Mucosa of descending colon (tissue), 3 donors: ENCODE data around the gene ZKSCAN8. TPM values are rescaled to one million over a fixed set of nuclear protein-coding genes. Genes with fewer than 3 reads are reported as not detected.

Experiments
- ATAC-seq: fragments of 200-7000 bp; cut with Tn5 transposase; one replicate; pipeline ENCODE4 v1.9.1; 2020; ENCODE audit warnings: mild to moderate bottlenecking, moderate library complexity
- DNase-seq, 3 donors: peaks; one replicate each; pipeline ENCODE4 v3.0.0-alpha.2; 2020
- H3K36me3 ChIP-seq: fragments of 200-600 bp; one replicate; pipeline ENCODE4 v1.8.0; 2021; ENCODE audit warnings: low read depth, mild to moderate bottlenecking
- H3K4me1 ChIP-seq: fragments of 200-600 bp; one replicate; pipeline ENCODE4 v1.8.0; 2021; ENCODE audit warnings: low read depth, mild to moderate bottlenecking
- H3K4me3 ChIP-seq: fragments of 200-600 bp; one replicate; pipeline ENCODE4 v1.8.0; 2021; ENCODE audit warnings: mild to moderate bottlenecking
- H3K9me3 ChIP-seq: fragments of 200-600 bp; one replicate; pipeline ENCODE4 v1.8.0; 2021; ENCODE audit warnings: mild to moderate bottlenecking
- intact Hi-C, 2 donors: fragments of 100-400 bp; cut with DNase I in 1 of 2; cut with micrococcal nuclease in 1 of 2; formaldehyde crosslinking; loops; one replicate each; pipeline versions ENCODE4 v1.11.0 to v1.11.1; 2022; cut with DNase I, micrococcal nuclease
- total RNA-seq, 3 donors: library from RNA; stranded (reverse); fragmentation: NEBNext Ultra II Directional in 2 of 3; extraction: Animal tissue kit (Norgen Biotek cat#: 25700) in 2 of 3; gene quantifications; one replicate each; pipeline versions ENCODE4 v1.2.1 to v1.2.4, GENCODE V29; 2021 to 2023
- TF ChIP-seq, protein P1 (sequence below): fragments of 200-600 bp; IDR thresholded peaks from one replicate; pipeline ENCODE4 v1.8.0; 2022; ENCODE audit warnings: antibody characterized with exemption, mild to moderate bottlenecking
- donor health status: DM: no; HTN: no; CAD: no; lungs with moderate emphysema.
- donor health status: DM: no; HTN: no; CAD: no.
- donor health status: DM: no; HTN: yes; CAD: no.

ZKSCAN8 gene
- total RNA-seq, 3 donors from 2014 or later, result 11.6 to 26.7 (median 16.6) TPM

DNA sequence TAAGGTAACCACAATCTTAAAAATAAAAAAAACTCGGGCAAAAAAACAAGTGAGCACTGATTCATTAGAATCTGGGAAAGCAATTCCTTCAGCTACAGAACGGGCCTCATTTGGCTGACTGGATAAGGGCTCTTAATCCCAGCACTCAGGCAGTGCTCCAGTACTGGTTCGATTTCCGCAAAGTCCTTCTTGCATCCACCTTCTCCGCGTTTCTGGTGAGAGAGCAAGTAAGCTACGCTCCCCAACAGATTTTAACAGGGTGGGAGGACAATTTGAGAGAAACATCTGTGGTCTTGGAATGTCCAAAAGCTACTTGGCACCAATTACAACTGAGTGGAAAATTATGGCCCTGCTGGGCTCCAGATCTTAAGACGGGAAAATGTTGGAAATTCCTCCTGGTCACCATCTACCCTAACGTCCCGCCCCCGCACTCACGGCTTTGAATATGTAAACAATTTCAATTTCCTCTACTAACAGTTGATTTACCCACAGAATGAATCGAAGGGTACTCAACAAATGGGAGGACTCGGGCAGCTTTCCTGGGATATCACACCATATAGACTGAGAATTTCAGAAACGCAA lies 65.3 kb downstream of the ZKSCAN8 start:
- Histone ChIP-seq H3K9me3 (no peaks in the 10 kb centered on the region), H3K36me3 (no peaks in the 10 kb centered on the region), H3K4me3 (no peak overlapping the region), H3K4me1 (peaks cover 3% of the 10 kb centered on the region)
- intact Hi-C loops, result no loop called here
- TF ChIP-seq, protein P1, sequence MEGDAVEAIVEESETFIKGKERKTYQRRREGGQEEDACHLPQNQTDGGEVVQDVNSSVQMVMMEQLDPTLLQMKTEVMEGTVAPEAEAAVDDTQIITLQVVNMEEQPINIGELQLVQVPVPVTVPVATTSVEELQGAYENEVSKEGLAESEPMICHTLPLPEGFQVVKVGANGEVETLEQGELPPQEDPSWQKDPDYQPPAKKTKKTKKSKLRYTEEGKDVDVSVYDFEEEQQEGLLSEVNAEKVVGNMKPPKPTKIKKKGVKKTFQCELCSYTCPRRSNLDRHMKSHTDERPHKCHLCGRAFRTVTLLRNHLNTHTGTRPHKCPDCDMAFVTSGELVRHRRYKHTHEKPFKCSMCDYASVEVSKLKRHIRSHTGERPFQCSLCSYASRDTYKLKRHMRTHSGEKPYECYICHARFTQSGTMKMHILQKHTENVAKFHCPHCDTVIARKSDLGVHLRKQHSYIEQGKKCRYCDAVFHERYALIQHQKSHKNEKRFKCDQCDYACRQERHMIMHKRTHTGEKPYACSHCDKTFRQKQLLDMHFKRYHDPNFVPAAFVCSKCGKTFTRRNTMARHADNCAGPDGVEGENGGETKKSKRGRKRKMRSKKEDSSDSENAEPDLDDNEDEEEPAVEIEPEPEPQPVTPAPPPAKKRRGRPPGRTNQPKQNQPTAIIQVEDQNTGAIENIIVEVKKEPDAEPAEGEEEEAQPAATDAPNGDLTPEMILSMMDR, result no peak
- ATAC-seq (peak; percentile 52), DNase-seq (peak in 2 of 3 donors; percentile 41)

- Histone ChIP-seq H3K4me3 (no peak overlapping the region), H3K4me1 (peaks cover 3% of the 10 kb centered on the region), H3K36me3 (no peaks in the 10 kb centered on the region), H3K9me3 (no peaks in the 10 kb centered on the region)
- TF ChIP-seq, protein P1, result no peak
- peak; percentile 86 for ATAC-seq
- intact Hi-C loops, result no loop called here
- DNase-seq, result peak; percentile 56 to 71 (median 66)
Observed at GRCh38 chr6:28207510-28208110, 65.9 kb downstream of the ZKSCAN8 start.

- H3K9me3 ChIP-seq, result no peaks in the 10 kb centered on the region
- H3K36me3 ChIP-seq, result no peaks in the 10 kb centered on the region
- intact Hi-C loops, result no loop called here
- H3K4me1 ChIP-seq, result peaks cover 3% of the 10 kb centered on the region
- ATAC-seq (peak; percentile 4), DNase-seq (peak in 1 of 3 donors; percentile 39)
- H3K4me3 ChIP-seq, result no peak overlapping the region
- TF ChIP-seq, protein P1, result no peak
Observed at GRCh38 chr6:28208111-28208659, 66.5 kb downstream of the ZKSCAN8 start.

Other genes starting within 250 kb of the ZKSCAN8 start
- gene OR2B2, start 229.5 kb upstream of the ZKSCAN8 start, total RNA-seq, result not detected
- gene OR2B6, start 184.6 kb upstream of the ZKSCAN8 start, total RNA-seq, result not detected
- gene ZNF165, start 61.3 kb upstream of the ZKSCAN8 start, total RNA-seq, result 1 to 10 TPM; 3.9 to 7.1 (median 4.0) TPM
- 1 to 10 TPM; 7.4 to 9.5 (median 8.3) TPM for gene ZSCAN16, start 17.3 kb upstream of the ZKSCAN8 start, total RNA-seq
- gene ZSCAN9, start 83.4 kb downstream of the ZKSCAN8 start, total RNA-seq, result 10 to 100 TPM; 14.1 to 15.7 (median 14.9) TPM
- gene ZKSCAN4, start 110.4 kb downstream of the ZKSCAN8 start, total RNA-seq, result 1 to 10 TPM; 4.0 to 6.1 (median 5.5) TPM
- 1 to 10 TPM in 1 of 3 donors, under 1 TPM in 1, not detected in 1; 0.24 to 2.8 TPM for gene NKAPL, start 117.4 kb downstream of the ZKSCAN8 start, total RNA-seq
- gene ZSCAN26, start 125.3 kb downstream of the ZKSCAN8 start, total RNA-seq, result 10 to 100 TPM in 1 of 3 donors, 1 to 10 TPM in 2; 8.2 to 17.7 (median 9.2) TPM
- 1 to 10 TPM in 2 of 3 donors, under 1 TPM in 1; 0.75 to 6.6 (median 1.9) TPM for gene PGBD1, start 139.7 kb downstream of the ZKSCAN8 start, total RNA-seq
- 10 to 100 TPM in 1 of 3 donors, 1 to 10 TPM in 2; 6.3 to 20.5 (median 8.7) TPM for gene ZSCAN31, start 194.3 kb downstream of the ZKSCAN8 start, total RNA-seq
- gene ZKSCAN3, start 208.1 kb downstream of the ZKSCAN8 start, total RNA-seq, result 10 to 100 TPM in 1 of 3 donors, 1 to 10 TPM in 2; 5.2 to 12.8 (median 6.1) TPM